Activated naive CD8-positive, alpha-beta T cell treated with anti-CD3 and anti-CD28 coated beads, Interleukin-2, amount 50 U/mL, for 24 hours (primary cell): ENCODE measurements around the gene PKN2.

Source experiments
- ATAC-seq: fragments of 150-1000 bp; cut with Tn5 transposase; one replicate; pipeline ENCODE4 v1.10.0; 2021
- DNase-seq: peaks from one replicate; pipeline ENCODE4 v3.0.0; 2021
- H3K27ac Mint-ChIP-seq: one replicate; pipeline ENCODE4 v1.8.0; 2021; ENCODE audit warnings: mild to moderate bottlenecking, mixed read lengths
- H3K27me3 Mint-ChIP-seq: one replicate; pipeline ENCODE4 v1.8.0; 2021; ENCODE audit warnings: mixed read lengths
- H3K36me3 Mint-ChIP-seq: one replicate; pipeline ENCODE4 v1.8.0; 2021; ENCODE audit warnings: low read depth, mixed read lengths
- H3K4me1 Mint-ChIP-seq: one replicate; pipeline ENCODE4 v1.8.0; 2021; ENCODE audit warnings: mixed read lengths
- H3K4me3 Mint-ChIP-seq: one replicate; pipeline ENCODE4 v1.8.0; 2021; ENCODE audit warnings: mild to moderate bottlenecking, moderate library complexity, mixed read lengths
- H3K9me3 Mint-ChIP-seq: one replicate; pipeline ENCODE4 v1.8.0; 2021; ENCODE audit warnings: mixed read lengths

The PKN2 gene

GRCh38 chr1:88735909-88736308 is 51.8 kb downstream of the PKN2 start:
- H3K27me3 Mint-ChIP-seq: no peaks in the 10 kb centered on the region
- H3K27ac Mint-ChIP-seq: no peak overlapping the region
- DNase-seq (no peak), ATAC-seq (no peak)
- H3K9me3 Mint-ChIP-seq: peaks cover 32% of the 10 kb centered on the region
- H3K4me1 Mint-ChIP-seq: peaks cover 16% of the 10 kb centered on the region
- no peak overlapping the region for H3K4me3 Mint-ChIP-seq
- peaks cover 32% of the 10 kb centered on the region for H3K36me3 Mint-ChIP-seq

GRCh38 chr1:88736633-88737248 is 52.7 kb downstream of the PKN2 start:
- Mint-ChIP-seq H3K27ac (no peak overlapping the region), H3K4me1 (peaks cover 9% of the 10 kb centered on the region), H3K9me3 (peaks cover 32% of the 10 kb centered on the region), H3K36me3 (peaks cover 33% of the 10 kb centered on the region), H3K4me3 (no peak overlapping the region), H3K27me3 (no peaks in the 10 kb centered on the region)
- ATAC-seq (peak; percentile 52), DNase-seq (peak; percentile 12)

DNA sequence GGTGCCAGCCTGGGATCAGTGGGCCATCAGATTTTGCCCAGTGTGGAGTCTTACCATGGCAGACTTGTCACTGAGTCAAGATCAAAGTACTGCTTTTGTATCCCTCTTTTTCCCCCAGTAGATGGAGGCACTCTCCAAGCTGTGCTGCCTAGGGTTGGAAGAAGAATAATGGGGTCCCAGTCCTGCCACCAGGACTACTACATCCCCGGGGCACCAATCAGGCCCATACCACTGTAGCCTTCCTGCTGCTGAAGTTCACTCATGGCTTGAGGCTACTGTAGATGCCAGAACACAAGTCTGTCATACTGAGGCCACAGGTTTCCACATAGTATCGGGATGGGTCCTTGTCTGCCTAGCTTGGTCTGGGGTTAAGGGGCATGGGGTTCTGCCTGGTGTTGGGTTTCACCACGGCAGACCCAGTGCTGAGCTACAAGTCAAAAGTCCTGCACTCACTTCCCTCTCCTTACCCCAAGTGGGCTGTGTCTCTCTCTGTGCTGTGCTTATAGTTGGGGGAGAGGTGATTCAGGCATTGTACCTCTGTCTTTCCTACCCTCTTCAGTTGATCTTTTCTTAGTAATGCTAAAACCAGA is 53.4 kb downstream of the PKN2 start:
- ATAC-seq (peak; percentile 10), DNase-seq (no peak)
- H3K4me3 Mint-ChIP-seq: no peak overlapping the region
- no peak overlapping the region for H3K27ac Mint-ChIP-seq
- H3K27me3 Mint-ChIP-seq: no peaks in the 10 kb centered on the region
- H3K9me3 Mint-ChIP-seq: peaks cover 32% of the 10 kb centered on the region
- peaks cover 8% of the 10 kb centered on the region for H3K4me1 Mint-ChIP-seq
- H3K36me3 Mint-ChIP-seq: peaks cover 36% of the 10 kb centered on the region

- Mint-ChIP-seq H3K4me1 (peaks cover 8% of the 10 kb centered on the region), H3K36me3 (peaks cover 30% of the 10 kb centered on the region)
These were observed 56.7 kb downstream of the PKN2 start for GRCh38 chr1:88740784-88741183.

DNA sequence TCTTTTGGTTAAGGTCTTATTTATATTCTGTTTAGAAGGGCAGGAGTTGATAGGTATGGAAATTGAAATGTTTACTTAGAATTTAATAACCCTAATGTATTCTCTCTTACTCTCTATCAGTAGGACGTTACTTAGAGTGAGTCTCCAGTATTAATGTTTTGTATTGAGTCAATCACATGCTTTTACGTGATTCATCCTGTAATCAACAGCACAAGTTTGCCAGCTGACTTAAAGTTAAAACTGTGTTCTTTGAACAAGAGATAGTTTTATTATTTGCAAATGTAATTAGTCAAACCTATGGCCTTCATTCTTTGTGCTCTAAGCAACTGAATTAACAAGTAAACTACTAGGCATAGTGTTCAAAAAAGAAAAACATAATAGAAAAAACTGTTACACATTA is 57.3 kb downstream of the PKN2 start:
- Mint-ChIP-seq H3K4me3 (no peak overlapping the region), H3K27ac (no peak overlapping the region), H3K36me3 (peaks cover 29% of the 10 kb centered on the region), H3K27me3 (no peaks in the 10 kb centered on the region), H3K4me1 (peaks cover 8% of the 10 kb centered on the region), H3K9me3 (no peaks in the 10 kb centered on the region)
- no peak for DNase-seq
- ATAC-seq: no peak

More at GRCh38 chr1:88740784-88741183, 56.7 kb downstream of the PKN2 start:
- peaks cover 4% of the 10 kb centered on the region for H3K9me3 Mint-ChIP-seq
- H3K27ac Mint-ChIP-seq: no peak overlapping the region
- DNase-seq (no peak), ATAC-seq (no peak)
- no peak overlapping the region for H3K4me3 Mint-ChIP-seq
- H3K27me3 Mint-ChIP-seq: no peaks in the 10 kb centered on the region

DNA sequence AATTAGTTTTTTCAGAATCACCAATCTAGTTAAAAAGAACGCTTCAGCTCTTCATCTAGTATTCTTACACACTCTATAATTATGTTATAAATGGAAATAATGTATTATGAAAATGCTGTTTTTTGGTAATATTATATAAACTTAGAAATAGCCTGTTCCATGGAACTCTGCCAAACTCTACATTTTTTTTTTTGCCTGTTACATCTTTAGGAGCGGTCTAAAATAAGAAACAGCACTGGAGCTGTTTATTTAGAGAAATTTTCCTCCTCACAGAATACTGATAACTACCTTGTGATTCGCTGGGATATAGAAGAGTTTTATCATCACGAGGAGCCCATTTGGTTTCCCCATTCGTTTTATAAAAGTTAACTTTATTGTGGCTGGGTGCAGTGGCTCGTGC is 58.5 kb downstream of the PKN2 start:
- no peak overlapping the region for H3K27ac Mint-ChIP-seq
- no peak overlapping the region for H3K4me3 Mint-ChIP-seq
- H3K36me3 Mint-ChIP-seq: peaks cover 29% of the 10 kb centered on the region
- H3K27me3 Mint-ChIP-seq: no peaks in the 10 kb centered on the region
- ATAC-seq: no peak
- no peak for DNase-seq
- no peaks in the 10 kb centered on the region for H3K9me3 Mint-ChIP-seq
- peaks cover 8% of the 10 kb centered on the region for H3K4me1 Mint-ChIP-seq

- DNase-seq (no peak), ATAC-seq (no peak)
- Mint-ChIP-seq H3K4me3 (no peak overlapping the region), H3K27me3 (no peaks in the 10 kb centered on the region), H3K27ac (no peak overlapping the region), H3K9me3 (no peaks in the 10 kb centered on the region), H3K36me3 (peaks cover 27% of the 10 kb centered on the region), H3K4me1 (peaks cover 5% of the 10 kb centered on the region)
These were observed 60.1 kb downstream of the PKN2 start for GRCh38 chr1:88744142-88744541.

- DNase-seq (no peak), ATAC-seq (no peak)
- H3K27ac Mint-ChIP-seq: no peak overlapping the region
- H3K4me1 Mint-ChIP-seq: no peaks in the 10 kb centered on the region
- H3K27me3 Mint-ChIP-seq: no peaks in the 10 kb centered on the region
- no peaks in the 10 kb centered on the region for H3K9me3 Mint-ChIP-seq
- no peak overlapping the region for H3K4me3 Mint-ChIP-seq
- H3K36me3 Mint-ChIP-seq: peaks cover 23% of the 10 kb centered on the region
These were observed 62.8 kb downstream of the PKN2 start for GRCh38 chr1:88746916-88747315.

DNA sequence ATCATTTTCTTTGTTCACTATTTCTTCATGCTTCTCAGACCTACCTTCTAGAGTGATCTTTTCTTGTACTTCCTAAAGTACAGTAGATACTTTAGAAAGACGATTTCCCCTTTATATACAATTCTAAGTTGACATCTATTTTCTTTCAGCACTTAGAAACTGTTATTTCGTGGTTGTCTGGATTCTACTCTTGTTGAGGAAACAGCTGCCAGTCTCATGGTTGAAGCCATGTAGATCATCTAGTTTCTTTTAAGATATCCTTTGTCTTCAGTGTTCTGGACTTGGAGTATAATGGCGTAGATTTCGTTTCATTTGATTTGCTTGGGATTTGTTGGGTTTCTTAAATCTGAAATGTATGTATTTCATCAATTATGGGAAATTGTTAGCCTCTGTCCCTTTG is 67.6 kb downstream of the PKN2 start:
- DNase-seq (no peak), ATAC-seq (no peak)
- no peak overlapping the region for H3K27ac Mint-ChIP-seq
- H3K4me1 Mint-ChIP-seq: no peaks in the 10 kb centered on the region
- H3K27me3 Mint-ChIP-seq: no peaks in the 10 kb centered on the region
- H3K36me3 Mint-ChIP-seq: peaks cover 9% of the 10 kb centered on the region
- no peak overlapping the region for H3K4me3 Mint-ChIP-seq
- H3K9me3 Mint-ChIP-seq: no peaks in the 10 kb centered on the region

- H3K27ac Mint-ChIP-seq: no peak overlapping the region
- DNase-seq (no peak), ATAC-seq (no peak)
These were observed 69.4 kb downstream of the PKN2 start for GRCh38 chr1:88753506-88753905.

GRCh38 chr1:88763649-88764406 is 79.8 kb downstream of the PKN2 start:
- no peak overlapping the region for H3K4me3 Mint-ChIP-seq
- no peaks in the 10 kb centered on the region for H3K27me3 Mint-ChIP-seq
- peaks cover 4% of the 10 kb centered on the region for H3K4me1 Mint-ChIP-seq
- DNase-seq (no peak), ATAC-seq (no peak)
- no peak overlapping the region for H3K27ac Mint-ChIP-seq
- no peaks in the 10 kb centered on the region for H3K9me3 Mint-ChIP-seq
- peaks cover 23% of the 10 kb centered on the region for H3K36me3 Mint-ChIP-seq

More at GRCh38 chr1:88753506-88753905, 69.4 kb downstream of the PKN2 start:
- Mint-ChIP-seq H3K4me1 (no peaks in the 10 kb centered on the region), H3K27me3 (no peaks in the 10 kb centered on the region), H3K36me3 (peaks cover 10% of the 10 kb centered on the region), H3K9me3 (no peaks in the 10 kb centered on the region), H3K4me3 (no peak overlapping the region)

DNA sequence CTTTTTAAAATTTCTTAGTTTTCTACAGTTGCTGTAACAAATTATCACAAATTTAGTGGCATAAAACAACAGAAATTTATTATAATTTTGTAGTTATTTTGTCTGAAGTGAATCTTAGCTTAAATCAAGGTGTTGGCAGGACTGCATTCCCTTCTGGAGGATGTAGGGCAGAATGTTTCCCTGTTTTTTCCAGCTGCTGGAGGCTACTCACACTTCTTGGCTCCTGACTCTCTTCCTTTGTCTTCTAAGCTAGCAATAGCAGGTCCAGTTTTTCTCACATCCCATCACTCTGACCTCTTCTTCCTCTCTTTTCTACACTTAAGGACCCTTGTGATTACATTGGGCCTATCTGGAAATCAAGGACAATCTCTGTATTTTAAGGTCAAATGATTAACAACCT is 84.1 kb downstream of the PKN2 start:
- Mint-ChIP-seq H3K9me3 (no peaks in the 10 kb centered on the region), H3K4me1 (peaks cover 4% of the 10 kb centered on the region), H3K4me3 (no peak overlapping the region), H3K27ac (no peak overlapping the region), H3K36me3 (peaks cover 33% of the 10 kb centered on the region), H3K27me3 (no peaks in the 10 kb centered on the region)
- no peak for ATAC-seq
- DNase-seq: no peak

DNA sequence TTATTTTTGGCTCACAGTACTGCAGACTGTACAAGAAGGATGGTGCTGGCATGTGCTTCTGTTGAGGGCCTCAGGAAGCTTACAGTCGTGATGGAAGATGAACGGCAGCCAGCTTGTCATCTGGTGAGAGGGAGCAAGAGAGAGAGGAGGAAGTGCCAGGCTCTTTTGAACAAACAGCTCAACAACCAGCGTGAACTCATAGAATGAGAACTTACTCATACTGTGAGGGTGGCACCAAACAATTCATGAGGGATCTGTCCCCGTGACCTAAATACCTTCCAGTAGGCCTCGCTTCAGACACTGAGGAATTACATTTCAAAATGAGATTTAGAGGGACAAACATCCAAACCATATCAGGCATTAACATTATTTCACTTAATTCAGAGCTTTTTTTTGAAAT is 84.7 kb downstream of the PKN2 start:
- DNase-seq: no peak
- peaks cover 10% of the 10 kb centered on the region for H3K4me1 Mint-ChIP-seq
- no peak overlapping the region for H3K27ac Mint-ChIP-seq
- no peaks in the 10 kb centered on the region for H3K9me3 Mint-ChIP-seq
- no peak overlapping the region for H3K4me3 Mint-ChIP-seq
- no peak for ATAC-seq
- peaks cover 35% of the 10 kb centered on the region for H3K36me3 Mint-ChIP-seq
- H3K27me3 Mint-ChIP-seq: no peaks in the 10 kb centered on the region

DNA sequence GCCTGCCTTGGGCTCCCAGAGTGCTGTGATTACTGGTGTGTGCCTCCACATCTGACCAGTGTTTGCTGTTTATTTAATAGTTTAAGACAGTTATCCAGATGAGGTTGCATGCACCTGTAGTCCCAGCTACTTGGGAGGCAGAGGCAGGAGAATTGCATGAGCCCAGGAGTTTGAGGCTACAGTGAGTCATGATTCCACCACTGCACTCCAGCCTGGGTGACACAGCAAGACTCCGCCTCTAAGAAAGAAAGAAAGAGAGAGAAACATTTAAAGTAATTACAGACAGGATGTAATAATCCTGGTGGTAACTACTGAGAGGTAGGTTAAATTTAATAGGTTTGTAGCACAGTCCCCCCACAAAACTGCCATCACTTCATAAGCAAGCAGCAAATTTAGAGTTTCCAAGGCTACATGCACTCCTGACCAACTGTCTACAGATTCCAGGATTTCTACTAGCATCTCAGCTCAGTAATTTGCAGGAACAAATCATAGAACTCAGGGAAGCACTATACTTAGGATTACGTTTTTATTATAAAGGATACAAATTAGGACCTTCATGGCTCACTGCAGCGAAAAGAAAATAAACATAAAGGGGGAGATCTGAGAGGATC is 89.6 kb downstream of the PKN2 start:
- Mint-ChIP-seq H3K4me1 (peaks cover 23% of the 10 kb centered on the region), H3K27ac (peak overlapping the region; percentile 72), H3K4me3 (no peak overlapping the region), H3K27me3 (no peaks in the 10 kb centered on the region), H3K36me3 (peaks cover 61% of the 10 kb centered on the region), H3K9me3 (no peaks in the 10 kb centered on the region)
- peak; percentile 50 for ATAC-seq
- DNase-seq: no peak

- H3K27ac Mint-ChIP-seq: peak overlapping the region; percentile 72
- DNase-seq: peak; percentile 34
These were observed 90.1 kb downstream of the PKN2 start for GRCh38 chr1:88774151-88774556.

More at GRCh38 chr1:88774151-88774556, 90.1 kb downstream of the PKN2 start:
- Mint-ChIP-seq H3K9me3 (no peaks in the 10 kb centered on the region), H3K27me3 (no peaks in the 10 kb centered on the region), H3K4me1 (peaks cover 20% of the 10 kb centered on the region), H3K4me3 (no peak overlapping the region), H3K36me3 (peaks cover 60% of the 10 kb centered on the region)
- ATAC-seq: peak; percentile 94
